PC-3 (cell line): ENCODE measurements around the gene ATG2A. TPM values are rescaled to one million over a fixed set of nuclear protein-coding genes. Genes with fewer than 3 reads are reported as not detected.

Experiments
- ATAC-seq: fragments of 200-7000 bp; cut with Tn5 transposase; 2 replicates; pipeline ENCODE4 v1.9.1; 2020; ENCODE audit warnings: mild to moderate bottlenecking, moderate library complexity
- BruUV-seq: library from RNA; stranded (reverse); fragments of 400-500 nt; replicated peaks from 2 replicates; lab custom pipeline; 2021; lab: Mats Ljungman, UMichigan
- CTCF ChIA-PET: fragments of 300-600 bp; sonication (Branson Sonifier 250); formaldehyde crosslinking; loops from one replicate; lab custom pipeline; 2022; ENCODE audit warnings: antibody characterized with exemption; lab: Charles Lee
- POLR2A ChIA-PET: fragments of 300-600 bp; sonication (Branson Sonifier 250); formaldehyde crosslinking; loops from one replicate; lab custom pipeline; 2022; ENCODE audit warnings: antibody characterized with exemption; ENCODE audit not compliant: unreplicated experiment; lab: Charles Lee
- DNase-seq: peaks from one replicate; pipeline ENCODE4 v3.0.0-alpha.2; 2015
- H2AFZ ChIP-seq: fragments of 300-600 bp; sonication (generic); 2 replicates; pipeline ENCODE4 v1.6.0; 2016; ENCODE audit warnings: antibody characterized with exemption, low read length
- H3F3A ChIP-seq: fragments of 300-600 bp; sonication (generic); one replicate; pipeline ENCODE4 v1.6.0; 2017; ENCODE audit warnings: antibody characterized with exemption, low read length, control low read depth, mild to moderate bottlenecking; ENCODE audit not compliant: unreplicated experiment
- H3K27ac ChIP-seq: fragments of 300-600 bp; sonication (generic); 2 replicates; pipeline ENCODE4 v1.5.1; 2016; ENCODE audit warnings: mild to moderate bottlenecking, low read length
- H3K27me3 ChIP-seq: fragments of 300-600 bp; sonication (generic); 2 replicates; pipeline ENCODE4 v1.6.1; 2016; ENCODE audit warnings: low read length, mixed read lengths
- H3K36me3 ChIP-seq: fragments of 300-600 bp; sonication (generic); 2 replicates; pipeline ENCODE4 v1.6.1; 2016; ENCODE audit warnings: low read depth, mixed run types, low read length, mixed read lengths
- H3K4me1 ChIP-seq: fragments of 300-600 bp; sonication (generic); 2 replicates; pipeline ENCODE4 v1.5.1; 2016; ENCODE audit warnings: low read length; ENCODE audit not compliant: insufficient read depth
- H3K4me2 ChIP-seq: fragments of 300-600 bp; sonication (generic); 2 replicates; pipeline ENCODE4 v1.6.0; 2016; ENCODE audit warnings: low read length
- H3K4me3 ChIP-seq: fragments of 300-600 bp; sonication (generic); 2 replicates; pipeline ENCODE4 v1.5.1; 2016; ENCODE audit warnings: mild to moderate bottlenecking, low read length, mixed read lengths
- H3K79me2 ChIP-seq: fragments of 300-600 bp; sonication (generic); 2 replicates; pipeline ENCODE4 v1.6.1; 2017; ENCODE audit warnings: low read length, mixed read lengths
- H3K9ac ChIP-seq: fragments of 300-600 bp; sonication (generic); 2 replicates; pipeline ENCODE4 v1.6.0; 2016; ENCODE audit warnings: mild to moderate bottlenecking, low read length
- H3K9me2 ChIP-seq: fragments of 300-600 bp; sonication (generic); replicated peaks from 2 replicates; pipeline ENCODE4 v1.6.1; 2016; ENCODE audit warnings: mixed run types, low read length, mixed read lengths
- H3K9me3 ChIP-seq: fragments of 300-600 bp; sonication (generic); 2 replicates; pipeline ENCODE4 v1.6.1; 2016; ENCODE audit warnings: low read length, mixed read lengths
- H4K20me1 ChIP-seq: fragments of 300-600 bp; sonication (generic); 2 replicates; pipeline ENCODE4 v1.6.1; 2016; ENCODE audit warnings: low read length, mixed read lengths
- EZH2 ChIP-seq: fragments of 300-600 bp; sonication (generic); IDR thresholded peaks from one replicate; pipeline ENCODE4 v1.6.1; 2017; ENCODE audit warnings: antibody characterized with exemption, mild to moderate bottlenecking, low read length; ENCODE audit not compliant: unreplicated experiment
- EZH2phosphoT487 ChIP-seq: fragments of 300-600 bp; sonication (generic); IDR thresholded peaks from 2 replicates; pipeline ENCODE4 v1.6.1; 2018; ENCODE audit warnings: mild to moderate bottlenecking, antibody characterized with exemption, low read length, borderline replicate concordance
- intact Hi-C: fragments of 100-400 bp; cut with micrococcal nuclease; formaldehyde crosslinking; loops from 2 replicates; pipeline ENCODE4 v1.9.0; 2023
- total RNA-seq: library from RNA; depleted of rRNA; stranded (reverse); fragments of >200 nt; gene quantifications from 2 replicates; pipeline ENCODE4 v1.2.3, GENCODE V29; 2014
- TF ChIP-seq, protein P1 (sequence below): fragments of 300-600 bp; sonication (generic); conservative IDR thresholded peaks from 2 replicates; pipeline ENCODE4 v1.5.1; 2017; ENCODE audit warnings: antibody characterized with exemption, low read depth, mild to moderate bottlenecking, low read length

ATG2A gene
- total RNA-seq, 1 experiment from 2014 or later, result 45.6 TPM

DNA sequence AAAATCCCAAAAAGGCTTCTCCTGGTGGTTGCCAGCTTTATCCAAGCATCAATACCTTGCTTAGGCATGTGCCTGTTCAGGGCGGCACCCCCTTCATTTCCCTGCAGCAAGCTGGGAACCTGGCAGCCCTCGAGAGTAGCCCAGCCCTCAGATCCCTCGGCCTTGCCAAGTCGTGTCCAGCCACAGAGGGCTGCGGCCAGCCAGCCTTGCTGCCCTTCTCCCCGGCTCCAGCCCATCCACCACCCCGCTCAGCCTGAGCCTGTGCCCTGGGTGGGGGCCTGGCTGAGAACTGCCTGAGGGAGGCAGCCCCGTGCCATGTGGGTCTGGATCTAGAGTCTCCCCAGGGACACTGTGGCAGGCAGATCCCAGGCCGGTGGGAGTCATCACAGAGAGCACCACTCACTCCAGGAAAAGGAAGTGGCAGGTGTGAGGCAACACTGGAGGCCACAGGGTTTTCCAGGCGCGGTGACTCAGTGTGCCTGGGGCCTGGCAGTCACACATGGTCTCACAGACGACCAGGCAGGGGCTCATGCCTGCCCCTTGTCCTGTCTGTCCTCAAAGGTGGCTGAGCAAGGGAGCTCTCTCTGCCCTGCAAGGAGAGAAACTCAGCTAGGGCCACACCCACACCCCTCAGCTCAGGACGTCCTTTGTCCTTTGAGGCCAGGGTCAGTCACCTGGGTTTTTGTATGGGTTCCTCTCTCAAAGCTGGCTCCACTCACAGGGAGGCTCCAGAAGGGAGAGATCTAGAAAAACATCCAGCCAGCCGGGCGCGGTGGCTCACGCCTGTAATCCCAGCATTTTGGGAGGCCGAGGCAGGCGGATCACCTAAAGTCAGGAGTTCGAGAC lies 60.4 kb downstream of the ATG2A start:
- no TSS peak for BruUV-seq

DNA sequence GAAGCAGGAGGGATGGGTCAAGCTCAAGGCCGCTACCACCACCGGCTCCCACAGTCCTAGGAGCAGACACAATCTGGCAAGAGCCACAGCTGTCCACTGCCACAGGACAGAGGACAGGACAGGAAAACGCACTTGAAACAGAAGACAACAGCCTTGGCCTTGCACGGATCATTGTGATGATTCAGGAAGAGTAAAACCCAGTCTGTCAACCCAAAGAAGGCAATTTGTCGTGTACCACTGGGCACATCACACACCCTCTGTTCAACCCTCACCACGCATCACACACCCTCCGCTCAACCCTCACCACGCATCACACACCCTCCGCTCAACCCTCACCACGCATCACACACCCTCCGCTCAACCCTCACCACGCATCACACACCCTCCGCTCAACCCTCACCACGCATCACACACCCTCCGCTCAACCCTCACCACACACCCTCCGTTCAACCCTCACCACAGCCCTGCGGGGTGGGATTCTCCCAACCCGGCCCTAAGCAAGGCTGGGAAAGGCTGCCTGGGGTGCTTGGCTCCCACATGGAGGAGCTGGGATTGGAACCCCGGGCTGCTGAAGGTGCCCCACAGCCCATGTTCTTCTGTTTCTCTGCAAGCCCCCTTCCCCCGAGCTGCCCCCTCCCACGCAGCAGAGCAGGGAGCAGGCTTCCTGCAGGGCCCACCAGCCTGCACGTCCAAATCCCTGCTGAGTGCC lies 61.3 kb downstream of the ATG2A start:
- Histone ChIP-seq H3K9me2 (no peaks in the 10 kb centered on the region), H3K79me2 (peaks cover 62% of the 10 kb centered on the region), H3F3A (peaks cover 4% of the 10 kb centered on the region), H3K36me3 (peaks cover 56% of the 10 kb centered on the region), H3K4me1 (peaks cover 56% of the 10 kb centered on the region), H2AFZ (no peak overlapping the region), H3K4me3 (no peak overlapping the region), H3K27ac (peak overlapping the region; percentile 96), H3K4me2 (peak overlapping the region; percentile 47), H4K20me1 (no peaks in the 10 kb centered on the region), H3K9ac (peak overlapping the region; percentile 73), H3K9me3 (no peaks in the 10 kb centered on the region), H3K27me3 (no peaks in the 10 kb centered on the region)
- TF ChIP-seq EZH2, result no peak
- no peak for TF ChIP-seq EZH2phosphoT487
- TF ChIP-seq, protein P1, sequence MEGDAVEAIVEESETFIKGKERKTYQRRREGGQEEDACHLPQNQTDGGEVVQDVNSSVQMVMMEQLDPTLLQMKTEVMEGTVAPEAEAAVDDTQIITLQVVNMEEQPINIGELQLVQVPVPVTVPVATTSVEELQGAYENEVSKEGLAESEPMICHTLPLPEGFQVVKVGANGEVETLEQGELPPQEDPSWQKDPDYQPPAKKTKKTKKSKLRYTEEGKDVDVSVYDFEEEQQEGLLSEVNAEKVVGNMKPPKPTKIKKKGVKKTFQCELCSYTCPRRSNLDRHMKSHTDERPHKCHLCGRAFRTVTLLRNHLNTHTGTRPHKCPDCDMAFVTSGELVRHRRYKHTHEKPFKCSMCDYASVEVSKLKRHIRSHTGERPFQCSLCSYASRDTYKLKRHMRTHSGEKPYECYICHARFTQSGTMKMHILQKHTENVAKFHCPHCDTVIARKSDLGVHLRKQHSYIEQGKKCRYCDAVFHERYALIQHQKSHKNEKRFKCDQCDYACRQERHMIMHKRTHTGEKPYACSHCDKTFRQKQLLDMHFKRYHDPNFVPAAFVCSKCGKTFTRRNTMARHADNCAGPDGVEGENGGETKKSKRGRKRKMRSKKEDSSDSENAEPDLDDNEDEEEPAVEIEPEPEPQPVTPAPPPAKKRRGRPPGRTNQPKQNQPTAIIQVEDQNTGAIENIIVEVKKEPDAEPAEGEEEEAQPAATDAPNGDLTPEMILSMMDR, result no peak
- DNase-seq (no peak), ATAC-seq (no peak)
- POLR2A ChIA-PET, result interaction anchor here (1.3 kb wide), 1 partner anchor 13 kb away, joined by 23 read pairs; no protein-coding TSS in a partner anchor
- intact Hi-C loops, result loop anchor here (1.0 to 2.0 kb wide), 2 partner anchors 14 to 23 kb away; partner anchors contain the start of gene EHD1
- TSS peak; percentile 85 for BruUV-seq
- CTCF ChIA-PET, result interaction anchor here (1.4 kb wide), 1 partner anchor 13 kb away, joined by 7 read pairs; no protein-coding TSS in a partner anchor

More for the DNA sequence above, 60.4 kb downstream of the ATG2A start:
- DNase-seq, result peak; percentile 99
- Histone ChIP-seq H3K4me1 (peaks cover 59% of the 10 kb centered on the region), H3K9me3 (no peaks in the 10 kb centered on the region), H3K4me2 (peak overlapping the region; percentile 47), H3K9me2 (no peaks in the 10 kb centered on the region), H2AFZ (no peak overlapping the region), H3K27me3 (no peaks in the 10 kb centered on the region), H4K20me1 (no peaks in the 10 kb centered on the region), H3K9ac (peak overlapping the region; percentile 73), H3K79me2 (peaks cover 69% of the 10 kb centered on the region), H3K36me3 (peaks cover 56% of the 10 kb centered on the region), H3K4me3 (no peak overlapping the region), H3F3A (peaks cover 4% of the 10 kb centered on the region), H3K27ac (peak overlapping the region; percentile 96)
- CTCF ChIA-PET, result interaction anchor here (0.8 to 1.4 kb wide), 2 partner anchors 13 to 21 kb away, joined by 4 to 7 read pairs; no protein-coding TSS in a partner anchor
- POLR2A ChIA-PET, result interaction anchor here (0.9 to 1.0 kb wide), 2 partner anchors 12 to 20 kb away, joined by 5 to 12 read pairs; no protein-coding TSS in a partner anchor
- TF ChIP-seq, protein P1, result peak; percentile 27
- TF ChIP-seq EZH2phosphoT487 (no peak), EZH2 (no peak)
- intact Hi-C loops, result no loop called here
- peak; percentile 67 for ATAC-seq
